K562 (cell line): ENCODE results near the gene PODXL. TPM values are rescaled to one million over a fixed set of nuclear protein-coding genes. Genes with fewer than 3 reads are reported as not detected.

ENCODE experiments used
- CTCF ChIP-seq, 3 experiments: IDR thresholded peaks in 2 of 3; conservative IDR thresholded peaks in 1 of 3; 2 replicates each; pipeline ENCODE4 v1.5.1; 2011 to 2012; ENCODE audit warnings: low read length in 3 of 3, mild to moderate bottlenecking in 3 of 3, control low read depth in 2 of 3, improper control_type of control experiment in 1 of 3, inconsistent platforms in 1 of 3, low read depth in 1 of 3, mixed read lengths in 1 of 3, moderate library complexity in 1 of 3; ENCODE audit not compliant: insufficient read depth in 2 of 3
- GATAD2B ChIP-seq: fragments of 450-650 bp; IDR thresholded peaks from 2 replicates; pipeline ENCODE4 v1.6.1; 2017; ENCODE audit warnings: mild to moderate bottlenecking, borderline replicate concordance
- MCM3 ChIP-seq: fragments of 450-650 bp; IDR thresholded peaks from 2 replicates; pipeline ENCODE4 v1.6.1; 2016
- MCM5 ChIP-seq: fragments of 450-650 bp; IDR thresholded peaks from 2 replicates; pipeline ENCODE4 v1.6.1; 2016; ENCODE audit warnings: low read depth
- MGA ChIP-seq: fragments of 450-650 bp; IDR thresholded peaks from 2 replicates; pipeline ENCODE4 v1.6.1; 2016; ENCODE audit warnings: mild to moderate bottlenecking, moderate library complexity
- RB1 ChIP-seq: fragments of 450-650 bp; IDR thresholded peaks from 2 replicates; pipeline ENCODE4 v1.6.1; 2017; ENCODE audit warnings: low read depth, mild to moderate bottlenecking
- RBM25 ChIP-seq: fragments of 200-400 bp; formaldehyde crosslinking; IDR thresholded peaks from 2 replicates; pipeline ENCODE4 v1.6.1; 2018; ENCODE audit warnings: low read length, low read depth, moderate library complexity; ENCODE audit not compliant: severe bottlenecking
- STAG1 ChIP-seq: sonication (generic); formaldehyde crosslinking; IDR thresholded peaks from 2 replicates; pipeline ENCODE4 v1.5.0; 2020; ENCODE audit warnings: missing genetic modification reagents, borderline replicate concordance
- TSHZ1 ChIP-seq: fragments of 250-450 bp; sonication (Bioruptor Pico); IDR thresholded peaks from 2 replicates; pipeline ENCODE4 v1.4.0; 2020; ENCODE audit warnings: mild to moderate bottlenecking, moderate library complexity
- ZNF41 ChIP-seq: fragments of 250-450 bp; sonication (Bioruptor Pico); conservative IDR thresholded peaks from 2 replicates; pipeline ENCODE4 v1.4.0; 2020; ENCODE audit warnings: mild to moderate bottlenecking
- polyA plus RNA-seq, 8 experiments: library from polyadenylated mRNA; depleted of rRNA in 4 of 8; stranded (reverse) in 5 of 8; unstranded in 3 of 8; fragments of >200 nt; fragmentation: Nextera tagmentation in 2 of 8; fragmentation: Illumina TruSeq in 1 of 8; extraction: Ambion mirVana in 2 of 8; extraction: Trizol in 1 of 8; gene quantifications; 2 replicates each; pipeline versions ENCODE4 v1.2.1 to v1.2.3, GENCODE V29; 2011 to 2014; ENCODE audit warnings: inconsistent platforms in 1 of 8, missing spikeins in 1 of 8
- total RNA-seq, 7 experiments: library from RNA; depleted of rRNA in 6 of 7; stranded (reverse); fragments of >200 nt in 6 of 7; fragmentation: Illumina TruSeq in 2 of 7; extraction: Trizol in 2 of 7; gene quantifications; 2 replicates each; pipeline versions ENCODE4 v1.2.1 to v1.2.3, GENCODE V29; 2011 to 2021; ENCODE audit warnings: low replicate concordance in 1 of 7

The PODXL gene
- total and polyA plus RNA-seq, 9 of the 15 experiments (the other 6 are each of a cell fraction or from before 2014, with no cell fraction given): 0.01 to 0.73 (median 0.07) TPM

- TF ChIP-seq ZNF41 (CRISPR knock-in tag): peak; percentile 83
- TF ChIP-seq RB1: 0 out of 2 replicates have a peak, but pooled peaks have one; percentile 28
- no peak for TF ChIP-seq RBM25
- no peak for TF ChIP-seq MGA
- TF ChIP-seq MCM5: no peak
- no peak for TF ChIP-seq GATAD2B
- peak; percentile 84 to 99 (median 99) for TF ChIP-seq CTCF (IDR thresholded peaks at IDR 0.05 in 2 of 3, conservative IDR thresholded peaks at IDR 0.05 in 1 of 3; ENCODE audit: insufficient read depth in 2 of 3, low read depth in 1 of 3, low read length in 3 of 3)
- no peak for TF ChIP-seq TSHZ1
- TF ChIP-seq MCM3: no peak
- TF ChIP-seq STAG1 (CRISPR knock-in tag): peak; percentile 85; the same call in 1 of the 2 replicates
Measured at GRCh38 chr7:131544449-131545301, 11.8 kb downstream of the PODXL start (continued).
